Spleen (tissue), 11 donors: ENCODE measurements around the gene SPACA6. TPM values are rescaled to one million over a fixed set of nuclear protein-coding genes. Genes with fewer than 3 reads are reported as not detected.
A peak's percentile ranks its signal among the peaks of the same experiment; 100 is the strongest.

Source experiments
- DNase-seq: peaks from one replicate; pipeline ENCODE4 v3.0.0-alpha.2; 2020
- H3K27ac ChIP-seq, 8 donors: fragments of 200-600 bp; sonication (generic) in 7 of 8; 1 replicate in 4 of 8; 2 replicates in 4 of 8; pipeline versions ENCODE4 v1.5.0 to v1.8.0; 2016 to 2021; ENCODE audit warnings: inconsistent platforms in 4 of 8, mild to moderate bottlenecking in 4 of 8, moderate library complexity in 1 of 8
- H3K27me3 ChIP-seq, 7 donors: fragments of 200-600 bp; sonication (generic) in 6 of 7; replicated peaks in 1 of 7; 1 replicate in 4 of 7; 2 replicates in 3 of 7; pipeline versions ENCODE4 v1.5.0 to v1.8.0; 2016 to 2021; ENCODE audit warnings: inconsistent platforms in 3 of 7, mild to moderate bottlenecking in 1 of 7
- H3K36me3 ChIP-seq, 6 donors: fragments of 200-600 bp; sonication (generic) in 5 of 6; 1 replicate in 4 of 6; 2 replicates in 2 of 6; pipeline versions ENCODE4 v1.5.0 to v1.8.0; 2016 to 2021; ENCODE audit warnings: inconsistent platforms in 2 of 6
- H3K4me1 ChIP-seq, 6 donors: fragments of 200-600 bp; sonication (generic) in 5 of 6; 1 replicate in 3 of 6; 2 replicates in 3 of 6; pipeline versions ENCODE4 v1.5.0 to v1.8.0; 2016 to 2021; ENCODE audit warnings: inconsistent platforms in 3 of 6
- H3K4me3 ChIP-seq, 8 donors: fragments of 200-600 bp; sonication (generic) in 7 of 8; 1 replicate in 4 of 8; 2 replicates in 4 of 8; pipeline versions ENCODE4 v1.5.0 to v1.8.0; 2016 to 2021; ENCODE audit warnings: inconsistent platforms in 4 of 8, mild to moderate bottlenecking in 4 of 8, moderate library complexity in 2 of 8
- H3K9me3 ChIP-seq, 8 donors: fragments of 200-600 bp; sonication (generic) in 7 of 8; 1 replicate in 4 of 8; 2 replicates in 4 of 8; pipeline versions ENCODE4 v1.5.0 to v1.8.0; 2016 to 2021; ENCODE audit warnings: inconsistent platforms in 4 of 8
- POLR2A ChIP-seq, 3 donors: fragments of 450-650 bp; IDR thresholded peaks; one replicate each; pipeline ENCODE4 v1.5.1; 2017; ENCODE audit warnings: antibody characterized with exemption in 3 of 3, mild to moderate bottlenecking in 1 of 3
- POLR2AphosphoS5 ChIP-seq, 3 donors: sonication (generic); formaldehyde crosslinking; IDR thresholded peaks; one replicate each; pipeline ENCODE4 v1.5.1; 2017; ENCODE audit warnings: antibody characterized with exemption in 3 of 3
- WGBS, 5 donors: extraction: QIAGEN DNeasy Blood & Tissue Kit in 3 of 5; methylation state at CpG; one replicate each; pipeline versions ENCODE4 v1.1.5 to v1.1.7; 2013 to 2018; 5-methylcytosine and 5-hydroxymethylcytosine counted together
- intact Hi-C: fragments of 100-400 bp; cut with DNase I; formaldehyde crosslinking; loops from one replicate; pipeline ENCODE4 v1.15.0; 2023; ENCODE audit warnings: low total_unique reads
- polyA plus RNA-seq, 3 donors: library from polyadenylated mRNA; stranded (reverse); fragments of 200-250 nt; gene quantifications; one replicate each; pipeline ENCODE4 v1.2.1, GENCODE V29; 2013
- total RNA-seq, 7 donors: library from RNA; depleted of rRNA in 3 of 7; stranded (reverse); fragments of >200 nt in 3 of 7; fragmentation: NEBNext Ultra II Directional in 4 of 7; extraction: Animal tissue kit (Norgen Biotek cat#: 25700) in 4 of 7; gene quantifications; one replicate each; pipeline versions ENCODE4 v1.1.0 to v1.2.1, GENCODE V29; 2016 to 2021
- TF ChIP-seq, protein P1 (sequence below), 11 experiments: fragments of 200-600 bp in 7 of 11; fragments of 450-650 bp in 4 of 11; sonication (generic) in 4 of 11; IDR thresholded peaks in 8 of 11; conservative IDR thresholded peaks in 3 of 11; 1 replicate in 7 of 11; 2 replicates in 4 of 11; pipeline versions ENCODE4 v1.4.0 to v1.8.0; 2016 to 2021; ENCODE audit warnings: antibody characterized with exemption in 11 of 11, inconsistent platforms in 4 of 11, mild to moderate bottlenecking in 1 of 11
- donor health status: healthy with polysubstance abuse.
- donor health status: DM: no; HTN: no; CAD: no; lungs with moderate emphysema.
- donor health status: DM: no; HTN: no; CAD: no.
- donor health status: Bipolar disorder and iron deficiency.
- donor health status: healthy.
- donor health status: DM: no; HTN: no; CAD: no.
- donor health status: DM: yes; HTN: yes; CAD: no.

SPACA6 gene
- total and polyA plus RNA-seq, 10 donors, result 9.6 to 44.2 (median 20.2) TPM

DNA sequence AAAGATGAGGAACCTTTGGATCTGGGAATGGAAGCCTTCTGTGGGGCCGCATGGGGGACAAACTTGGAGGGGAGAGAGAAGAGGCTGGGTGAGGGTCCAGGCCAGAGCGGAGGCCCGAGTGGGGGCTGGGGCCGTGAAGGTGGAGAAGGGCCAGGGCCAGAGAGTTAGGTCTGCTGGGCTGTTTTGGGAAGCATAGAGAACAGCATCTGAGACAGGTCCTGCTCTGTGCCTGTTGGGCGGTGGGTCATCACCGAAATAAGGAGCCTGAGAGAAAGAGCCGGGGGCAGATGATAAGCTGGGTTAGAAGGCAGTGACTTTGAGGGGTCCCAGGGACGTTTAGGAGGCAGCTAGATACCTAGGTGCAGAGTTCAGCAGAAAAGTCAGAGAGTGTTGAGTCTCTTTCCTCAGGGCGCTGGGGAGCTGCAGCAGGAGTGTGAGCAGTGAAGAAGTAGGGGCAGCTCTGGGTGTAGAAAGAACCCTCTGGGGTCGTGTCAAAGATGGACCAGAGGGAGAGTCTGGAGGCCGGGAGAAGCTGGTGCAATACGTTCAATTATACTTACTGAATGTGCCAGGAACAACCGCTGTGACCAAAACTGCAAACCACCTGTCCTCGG, 2.7 kb downstream of the SPACA6 start:
- H3K36me3 ChIP-seq, result peaks cover 0 to 70% (median 1%) of the 10 kb centered on the region in 6 donors

GRCh38 chr19:51696606-51697005, 3.5 kb downstream of the SPACA6 start:
- Histone ChIP-seq H3K27me3 (peaks cover 0 to 13% (median 0%) of the 10 kb centered on the region in 7 donors), H3K9me3 (no peaks in the 10 kb centered on the region), H3K4me3 (no peak overlapping the region), H3K4me1 (peaks cover 0 to 37% (median 12%) of the 10 kb centered on the region in 6 donors), H3K27ac (no peak overlapping the region), H3K36me3 (peaks cover 0 to 76% (median 1%) of the 10 kb centered on the region in 6 donors)
- intact Hi-C loops, result no loop called here
- 79 to 95% (median 91%) methylated on average over 3 of the region's 3 CpGs for WGBS, 5 donors
- DNase-seq, result no peak
- no peak for TF ChIP-seq POLR2AphosphoS5 (IDR thresholded peaks at IDR 0.05)
- TF ChIP-seq POLR2A (IDR thresholded peaks at IDR 0.05), result no peak
- TF ChIP-seq, protein P1, sequence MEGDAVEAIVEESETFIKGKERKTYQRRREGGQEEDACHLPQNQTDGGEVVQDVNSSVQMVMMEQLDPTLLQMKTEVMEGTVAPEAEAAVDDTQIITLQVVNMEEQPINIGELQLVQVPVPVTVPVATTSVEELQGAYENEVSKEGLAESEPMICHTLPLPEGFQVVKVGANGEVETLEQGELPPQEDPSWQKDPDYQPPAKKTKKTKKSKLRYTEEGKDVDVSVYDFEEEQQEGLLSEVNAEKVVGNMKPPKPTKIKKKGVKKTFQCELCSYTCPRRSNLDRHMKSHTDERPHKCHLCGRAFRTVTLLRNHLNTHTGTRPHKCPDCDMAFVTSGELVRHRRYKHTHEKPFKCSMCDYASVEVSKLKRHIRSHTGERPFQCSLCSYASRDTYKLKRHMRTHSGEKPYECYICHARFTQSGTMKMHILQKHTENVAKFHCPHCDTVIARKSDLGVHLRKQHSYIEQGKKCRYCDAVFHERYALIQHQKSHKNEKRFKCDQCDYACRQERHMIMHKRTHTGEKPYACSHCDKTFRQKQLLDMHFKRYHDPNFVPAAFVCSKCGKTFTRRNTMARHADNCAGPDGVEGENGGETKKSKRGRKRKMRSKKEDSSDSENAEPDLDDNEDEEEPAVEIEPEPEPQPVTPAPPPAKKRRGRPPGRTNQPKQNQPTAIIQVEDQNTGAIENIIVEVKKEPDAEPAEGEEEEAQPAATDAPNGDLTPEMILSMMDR (IDR thresholded peaks at IDR 0.05 in 8 of 11, conservative IDR thresholded peaks at IDR 0.05 in 3 of 11), result no peak

More for the DNA sequence above, 2.7 kb downstream of the SPACA6 start:
- Histone ChIP-seq H3K4me1 (peaks cover 3 to 45% (median 17%) of the 10 kb centered on the region in 6 donors), H3K9me3 (no peaks in the 10 kb centered on the region), H3K4me3 (no peak overlapping the region), H3K27me3 (peaks cover 0 to 19% (median 0%) of the 10 kb centered on the region in 7 donors), H3K27ac (peak overlapping the region in 1 of 8 donors; percentile 27)
- WGBS, 5 donors, result 85 to 91% (median 89%) methylated on average over 14 of the region's 14 CpGs
- intact Hi-C loops, result no loop called here
- DNase-seq, result no peak
- TF ChIP-seq POLR2AphosphoS5 (IDR thresholded peaks at IDR 0.05) (no peak), POLR2A (IDR thresholded peaks at IDR 0.05) (no peak)
- TF ChIP-seq, protein P1 (IDR thresholded peaks at IDR 0.05 in 8 of 11, conservative IDR thresholded peaks at IDR 0.05 in 3 of 11), result no peak

DNA sequence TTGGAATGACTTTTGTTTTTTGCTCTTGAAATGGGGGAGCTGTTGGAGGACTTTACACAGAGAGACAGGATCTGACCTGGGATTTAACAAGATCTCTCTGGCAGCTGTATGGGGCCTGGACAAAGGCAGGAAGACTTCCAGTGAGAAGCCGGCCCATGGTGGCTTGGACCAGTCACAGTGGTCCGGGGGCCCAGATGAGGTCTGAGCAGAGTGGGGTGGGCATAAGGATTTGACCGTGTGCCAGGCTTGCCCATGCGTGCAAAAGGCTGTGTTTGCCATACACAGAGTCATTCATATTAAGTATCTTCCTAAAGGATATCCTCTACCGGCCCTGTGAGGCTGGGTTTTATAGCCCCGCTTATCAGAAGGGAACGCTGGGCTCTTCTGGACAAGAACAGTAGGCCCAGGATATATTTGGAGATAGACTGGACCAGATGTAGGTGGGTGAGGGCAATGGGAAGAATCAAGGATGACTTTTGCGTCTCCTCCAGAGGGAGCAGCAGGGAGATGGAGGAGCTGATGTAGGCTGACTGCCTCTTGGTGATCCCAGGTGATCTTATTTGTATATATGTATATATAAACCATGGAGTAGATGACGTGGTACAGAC, 4.1 kb downstream of the SPACA6 start:
- intact Hi-C loops, result no loop called here
- TF ChIP-seq, protein P1 (IDR thresholded peaks at IDR 0.05 in 8 of 11, conservative IDR thresholded peaks at IDR 0.05 in 3 of 11), result no peak
- no peak for TF ChIP-seq POLR2A (IDR thresholded peaks at IDR 0.05)
- TF ChIP-seq POLR2AphosphoS5 (IDR thresholded peaks at IDR 0.05), result no peak
- 78 to 91% (median 89%) methylated on average over 9 of the region's 9 CpGs for WGBS, 5 donors
- no peaks in the 10 kb centered on the region for H3K9me3 ChIP-seq
- H3K36me3 ChIP-seq, result peaks cover 0 to 83% (median 1%) of the 10 kb centered on the region in 6 donors
- DNase-seq, result no peak
- peaks cover 2 to 37% (median 11%) of the 10 kb centered on the region in 6 donors for H3K4me1 ChIP-seq
- no peak overlapping the region for H3K4me3 ChIP-seq
- no peak overlapping the region for H3K27ac ChIP-seq
- H3K27me3 ChIP-seq, result peaks cover 0 to 13% (median 0%) of the 10 kb centered on the region in 7 donors

DNA sequence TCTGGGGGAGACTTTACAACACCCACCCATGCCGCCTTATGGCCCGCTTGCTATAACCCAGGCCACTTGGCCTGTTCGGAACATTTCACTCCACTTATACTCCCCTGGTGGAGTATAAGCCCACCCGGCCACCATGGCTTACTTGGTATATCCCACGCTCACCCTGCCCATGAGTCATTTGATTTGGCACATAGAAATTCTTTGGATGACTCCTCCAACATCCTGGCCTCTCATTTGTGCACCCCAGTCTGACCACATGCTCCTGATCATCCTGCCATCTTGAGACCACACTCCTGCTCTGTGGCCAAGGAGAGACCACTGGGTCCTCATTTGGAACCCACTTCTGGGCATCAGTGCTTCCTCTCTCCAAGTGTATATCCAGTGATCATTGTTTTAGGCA, 5.2 kb downstream of the SPACA6 start:
- H3K4me1 ChIP-seq, result peaks cover 8 to 37% (median 15%) of the 10 kb centered on the region in 6 donors
- TF ChIP-seq POLR2A (IDR thresholded peaks at IDR 0.05) (no peak), POLR2AphosphoS5 (IDR thresholded peaks at IDR 0.05) (no peak)
- TF ChIP-seq, protein P1 (IDR thresholded peaks at IDR 0.05 in 8 of 11, conservative IDR thresholded peaks at IDR 0.05 in 3 of 11), result no peak
- H3K9me3 ChIP-seq, result no peaks in the 10 kb centered on the region
- peaks cover 0 to 18% (median 7%) of the 10 kb centered on the region in 7 donors for H3K27me3 ChIP-seq
- intact Hi-C loops, result no loop called here
- WGBS, 5 donors, result 80 to 97% (median 95%) methylated on average over 5 of the region's 5 CpGs
- no peak for DNase-seq
- no peak overlapping the region for H3K4me3 ChIP-seq
- peaks cover 0 to 82% (median 1%) of the 10 kb centered on the region in 6 donors for H3K36me3 ChIP-seq
- H3K27ac ChIP-seq, result no peak overlapping the region
